Ecto neural progenitor cell (in vitro differentiated cells): ENCODE results near the gene POFUT2.

ENCODE experiments used
- DNase-seq: peaks from one replicate; pipeline ENCODE4 v3.0.0-alpha.2; 2018; ENCODE audit warnings: low spot score

The POFUT2 gene

DNA sequence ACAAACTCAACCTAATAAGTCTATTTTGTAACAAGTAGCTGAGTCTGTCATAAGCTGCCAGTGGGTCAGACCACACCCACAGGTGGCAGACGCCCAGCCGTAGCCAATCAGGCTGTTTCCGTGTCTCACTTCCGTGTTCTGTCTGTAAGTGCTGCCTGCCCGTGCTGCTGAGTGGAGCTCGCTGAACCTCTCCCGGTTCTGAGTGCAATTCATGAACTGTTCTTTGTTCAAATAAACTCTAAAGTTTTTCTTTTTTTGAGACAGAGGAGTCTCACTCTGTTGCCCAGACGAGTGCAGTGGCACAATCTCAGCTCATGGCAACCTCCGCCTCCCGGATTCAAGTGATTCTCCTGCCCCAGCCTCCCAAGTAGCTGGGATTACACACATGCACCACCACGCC is 25.1 kb downstream of the POFUT2 start:
- no peak for DNase-seq

DNA sequence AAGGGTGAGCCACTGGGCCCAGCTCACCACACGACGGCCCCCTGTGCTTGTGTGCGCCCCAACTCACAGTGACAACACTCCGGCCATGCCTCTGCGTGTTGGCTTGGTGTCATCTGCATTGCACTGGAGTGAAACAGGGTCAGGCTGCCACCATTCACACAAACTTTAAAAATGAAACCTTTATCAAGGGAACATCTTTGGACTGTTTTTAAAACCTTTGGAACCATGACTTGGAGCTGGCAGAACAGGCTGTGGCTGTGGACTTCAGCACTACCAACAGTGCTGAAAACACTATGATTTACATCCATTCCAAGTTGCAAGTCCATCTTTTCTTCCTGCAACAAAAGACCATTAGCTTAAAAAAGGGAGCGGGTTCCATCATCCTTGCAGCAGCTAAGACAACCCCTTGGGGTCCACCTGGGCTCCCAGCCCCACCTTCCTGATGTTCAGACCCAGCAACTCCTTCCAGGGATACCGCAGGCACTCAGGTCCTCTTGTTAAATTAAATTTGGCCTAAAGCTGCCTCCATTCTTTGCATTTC is 25.6 kb downstream of the POFUT2 start:
- peak; percentile 24 for DNase-seq

DNA sequence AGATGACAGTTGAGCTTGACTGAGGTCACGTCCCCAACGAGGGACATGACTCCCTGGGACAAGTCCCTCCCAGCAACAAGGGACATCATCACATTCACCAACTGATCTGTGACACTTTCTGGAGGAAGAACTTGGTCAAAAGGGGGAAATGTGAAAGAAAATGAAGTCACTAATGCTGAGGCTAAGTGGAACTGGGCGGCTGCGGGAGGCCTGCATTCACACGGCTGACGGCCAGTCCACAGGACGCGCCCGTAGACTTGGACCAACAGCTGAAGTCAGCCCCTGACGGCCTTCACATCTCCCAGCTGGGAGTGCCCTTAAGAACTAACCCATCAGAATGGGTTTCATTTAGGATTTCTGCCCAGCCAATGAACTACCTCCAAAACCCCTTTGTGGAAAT is 26.6 kb downstream of the POFUT2 start:
- no peak for DNase-seq

DNA sequence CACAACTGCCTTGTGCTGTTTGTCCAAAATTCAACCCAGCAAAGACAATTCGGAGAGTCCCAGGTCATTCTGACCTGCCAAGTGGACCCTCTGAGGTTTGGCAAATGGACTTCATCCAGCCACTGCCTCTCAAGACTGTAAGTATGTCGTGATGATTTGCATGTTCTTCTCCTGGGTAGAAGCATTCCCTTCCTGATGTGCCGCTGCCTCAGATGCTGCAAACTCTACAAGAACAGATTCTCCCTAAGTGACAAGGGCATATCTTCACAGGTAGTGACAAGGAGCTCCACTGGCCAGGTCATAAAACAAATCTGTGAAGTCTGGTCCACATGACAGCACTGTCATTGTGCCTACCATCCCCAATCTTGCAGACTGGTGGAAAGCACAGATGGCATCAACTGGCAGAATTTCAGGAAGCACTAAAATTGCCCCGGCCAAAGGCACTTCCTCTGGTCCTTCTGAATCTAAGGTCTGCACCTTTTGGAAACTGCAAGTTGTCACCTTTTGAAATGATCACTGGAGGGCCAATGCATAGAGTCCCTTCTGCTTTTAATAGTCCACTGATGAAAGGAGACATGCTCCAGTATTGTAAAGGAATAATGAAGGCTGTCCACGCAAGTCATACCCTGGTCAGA is 27.4 kb downstream of the POFUT2 start:
- DNase-seq: peak; percentile 34

DNA sequence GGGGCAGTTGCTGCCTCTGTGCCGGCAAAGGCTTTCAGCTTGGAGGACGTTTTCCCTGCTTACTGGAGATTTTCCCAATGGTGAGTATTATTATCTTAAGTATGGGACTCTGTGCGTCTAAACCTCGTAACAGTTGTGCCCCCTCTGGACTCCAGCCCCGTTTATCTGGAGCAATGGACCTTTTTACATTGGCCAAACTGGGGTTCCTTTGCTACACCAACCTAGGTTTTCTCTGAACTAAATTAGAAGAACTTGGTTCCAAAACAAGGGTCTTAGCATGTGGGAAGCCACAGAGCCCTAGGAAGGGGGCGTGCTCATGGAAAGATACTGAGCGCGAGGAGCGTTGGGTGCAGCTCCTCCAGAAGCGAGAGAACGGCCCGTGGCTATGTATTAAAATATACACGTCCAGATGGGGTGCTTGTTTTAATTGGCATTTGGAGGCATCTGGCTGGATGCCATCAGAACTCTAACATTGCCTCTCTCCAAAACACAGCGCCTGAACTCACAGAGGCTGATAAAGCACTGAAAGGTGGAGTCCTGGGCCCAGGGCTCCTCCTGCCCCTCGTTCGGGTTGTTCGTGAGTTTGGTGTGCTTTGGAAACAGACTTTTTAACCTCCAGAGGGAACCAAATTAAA is 28.4 kb downstream of the POFUT2 start:
- DNase-seq: peak; percentile 38

DNA sequence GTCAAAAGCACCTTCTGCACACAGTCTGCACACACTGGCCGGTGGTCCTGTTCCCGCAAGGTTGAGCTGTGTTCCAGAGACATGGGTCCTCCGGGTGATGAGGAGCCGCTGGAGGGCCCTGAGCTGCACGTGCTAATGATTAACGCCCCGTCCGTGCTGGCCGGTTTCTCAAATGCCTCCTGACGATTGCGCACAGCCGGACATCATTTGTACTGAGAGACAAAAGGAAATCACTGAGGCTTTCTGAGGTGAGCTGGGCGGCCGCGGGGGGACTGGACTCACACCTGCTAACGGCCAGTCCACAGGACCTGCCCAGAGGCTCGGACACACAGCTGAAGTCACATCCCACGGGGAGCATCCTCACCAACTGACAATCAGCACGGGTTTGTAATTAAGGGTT is 29.2 kb downstream of the POFUT2 start:
- peak; percentile 29 for DNase-seq

DNA sequence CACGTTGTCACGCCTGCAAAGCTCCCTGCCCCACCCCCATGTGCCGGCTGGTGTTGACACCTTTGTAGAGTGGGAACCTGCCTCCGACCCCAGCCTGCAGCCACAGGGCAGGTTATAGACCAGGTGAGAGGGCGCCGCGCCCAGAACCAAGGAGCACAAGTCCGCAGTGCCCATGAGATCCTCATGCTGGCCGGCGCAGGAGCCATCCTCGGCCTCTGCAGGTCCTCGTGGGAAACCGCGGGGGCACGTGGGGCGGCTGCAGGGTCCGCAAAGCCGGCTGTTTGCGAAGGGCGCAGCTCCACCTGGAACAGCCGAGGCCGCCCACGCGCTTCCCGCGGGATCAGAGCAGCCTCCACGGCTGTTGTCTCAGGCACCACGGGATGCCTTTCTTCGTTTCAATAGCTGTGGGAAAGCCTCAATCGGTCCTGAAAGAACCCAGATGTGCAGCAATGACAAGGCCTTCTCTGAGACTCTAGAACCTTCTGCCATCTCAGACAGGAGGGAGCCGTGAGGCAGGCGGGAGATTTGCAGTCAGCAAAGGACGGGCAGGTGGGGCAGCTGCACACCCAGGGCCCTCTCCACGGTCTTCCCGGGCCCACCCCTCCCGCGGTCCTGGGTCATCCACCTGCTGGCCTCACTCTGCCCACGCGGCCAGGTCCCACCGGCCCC is 29.9 kb downstream of the POFUT2 start:
- DNase-seq: peak; percentile 46

DNA sequence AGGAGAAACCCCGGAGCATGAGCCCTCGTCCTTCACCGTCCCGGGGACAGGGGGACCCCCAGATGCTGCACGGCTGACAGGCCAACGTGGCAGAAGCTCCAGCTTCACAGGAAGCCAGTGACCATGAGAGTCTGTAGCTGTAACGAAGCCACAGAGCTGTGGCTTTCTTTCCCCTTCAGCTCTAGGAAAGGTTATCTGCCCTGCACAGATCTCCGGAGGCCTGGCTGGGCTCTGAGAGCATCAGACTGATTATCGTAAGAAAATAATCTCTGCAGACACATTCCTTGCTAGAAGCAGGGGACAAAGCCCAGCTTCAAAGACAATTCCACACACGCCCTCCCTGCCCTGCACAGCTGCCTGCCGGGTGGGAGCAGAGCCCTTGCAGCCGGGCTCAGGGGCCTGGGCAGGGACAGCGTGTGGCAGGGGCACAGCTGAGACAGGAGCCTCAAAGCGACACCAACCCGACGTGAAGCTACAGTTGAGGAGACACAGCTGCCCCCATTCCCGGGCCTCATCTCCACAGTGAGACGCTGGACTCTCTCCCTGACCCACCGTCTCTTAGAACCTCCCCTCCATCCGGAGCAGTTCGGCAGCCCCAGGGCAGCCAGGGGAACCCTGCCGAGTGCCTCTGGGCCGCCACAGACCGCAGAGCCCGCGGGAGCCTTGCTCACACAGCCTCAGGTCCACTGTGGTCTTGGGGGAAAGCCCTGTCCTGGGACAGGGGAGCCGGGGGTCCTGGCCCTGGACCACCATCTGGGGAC is 30.6 kb downstream of the POFUT2 start:
- peak; percentile 54 for DNase-seq

DNA sequence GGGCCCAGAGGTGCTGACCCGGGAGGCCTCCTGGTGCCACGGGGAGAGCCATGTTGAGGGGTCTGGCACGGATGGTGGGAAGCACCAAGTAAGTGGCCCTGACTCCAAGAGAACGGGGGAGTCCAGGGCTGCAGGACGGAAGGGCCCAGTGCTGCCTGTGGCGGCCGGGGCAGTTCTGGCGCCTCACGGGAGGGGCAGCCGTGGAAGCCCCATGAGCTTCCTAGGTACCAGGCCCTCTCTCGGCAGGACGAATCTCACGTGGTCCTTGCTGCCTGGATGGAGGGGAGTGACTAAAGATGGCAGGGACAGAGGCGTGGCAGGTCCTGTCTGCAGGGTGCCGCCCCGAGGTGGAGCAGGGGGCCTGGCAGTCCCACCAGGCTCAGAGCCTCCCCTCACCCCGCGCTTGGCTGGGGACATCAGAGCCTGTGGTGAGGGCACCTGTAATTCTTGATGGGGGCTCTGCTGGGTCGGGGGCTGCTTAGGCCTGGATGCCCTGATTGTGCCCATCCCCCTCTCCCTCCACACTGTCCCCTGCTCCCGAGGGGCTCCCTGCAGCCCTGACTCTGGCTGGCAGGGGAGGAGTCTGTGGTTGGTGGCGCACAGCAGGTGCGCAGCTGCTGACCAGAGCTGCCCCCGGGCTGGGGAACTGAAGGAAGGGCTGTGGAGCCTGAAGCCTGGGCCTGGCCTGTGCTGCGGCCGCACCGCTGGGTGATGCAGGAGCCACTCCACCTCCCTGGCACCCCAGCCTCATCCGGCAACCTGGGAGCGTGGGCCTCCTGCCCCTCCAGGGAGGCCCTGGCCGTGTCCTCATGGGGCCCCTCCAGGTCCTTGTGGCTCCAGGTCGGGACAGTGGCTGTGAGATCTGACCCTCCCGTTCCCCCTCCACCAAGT is 31.4 kb downstream of the POFUT2 start:
- peak; percentile 52 for DNase-seq

DNA sequence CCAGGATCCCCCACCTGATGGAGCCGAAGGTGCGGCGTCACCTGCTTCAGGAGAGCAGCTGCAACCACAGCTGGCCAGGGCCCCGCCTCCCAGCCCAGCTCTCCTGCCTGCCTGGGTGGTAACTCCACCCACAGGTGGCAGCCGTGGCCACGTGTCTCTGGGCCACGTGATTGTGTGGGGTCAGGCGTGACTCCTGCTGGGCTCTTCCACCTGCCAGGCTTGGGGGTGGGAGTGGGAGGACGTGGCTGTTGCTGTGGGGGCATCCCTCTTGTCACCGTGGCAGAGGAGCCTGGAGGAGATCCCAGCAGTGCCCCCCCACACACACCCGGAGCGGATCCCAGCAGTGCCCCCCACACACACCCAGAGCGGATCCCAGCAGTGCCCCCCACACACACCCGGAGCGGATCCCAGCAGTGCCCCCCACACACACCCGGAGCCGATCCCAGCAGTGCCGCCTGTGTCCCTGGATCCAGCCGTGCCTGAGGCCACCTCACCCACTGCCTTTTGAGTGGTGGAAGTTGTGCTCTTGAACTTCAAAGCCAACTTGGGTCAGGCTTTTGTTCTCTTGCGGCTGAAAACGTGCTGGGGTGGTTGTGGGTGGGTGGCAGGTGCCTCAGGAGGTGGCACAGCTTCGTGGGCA is 32.2 kb downstream of the POFUT2 start:
- peak; percentile 45 for DNase-seq

DNA sequence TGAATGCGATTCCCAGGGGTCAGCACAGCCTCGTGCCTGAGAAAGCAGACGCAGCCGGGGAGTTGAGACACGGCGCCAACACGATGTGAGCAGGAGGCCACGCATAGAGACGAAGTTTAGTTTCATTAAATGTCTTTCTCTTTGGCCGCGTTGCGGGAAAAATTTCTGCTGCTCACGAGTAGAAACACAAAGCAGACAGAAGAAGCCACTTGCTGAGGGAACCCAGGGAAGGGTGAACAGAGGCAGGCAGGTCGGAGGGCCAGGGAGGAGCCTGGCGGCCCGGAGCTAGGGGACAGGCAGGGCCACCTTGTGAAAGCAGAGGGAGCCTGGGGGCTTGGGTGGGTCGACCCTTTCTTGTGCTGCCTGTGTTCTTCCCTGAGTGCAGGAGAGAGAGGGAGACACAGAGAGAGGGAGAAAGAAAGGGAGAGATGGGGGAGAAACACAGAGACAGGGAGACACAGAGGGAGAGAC is 33.2 kb downstream of the POFUT2 start:
- peak; percentile 38 for DNase-seq

DNA sequence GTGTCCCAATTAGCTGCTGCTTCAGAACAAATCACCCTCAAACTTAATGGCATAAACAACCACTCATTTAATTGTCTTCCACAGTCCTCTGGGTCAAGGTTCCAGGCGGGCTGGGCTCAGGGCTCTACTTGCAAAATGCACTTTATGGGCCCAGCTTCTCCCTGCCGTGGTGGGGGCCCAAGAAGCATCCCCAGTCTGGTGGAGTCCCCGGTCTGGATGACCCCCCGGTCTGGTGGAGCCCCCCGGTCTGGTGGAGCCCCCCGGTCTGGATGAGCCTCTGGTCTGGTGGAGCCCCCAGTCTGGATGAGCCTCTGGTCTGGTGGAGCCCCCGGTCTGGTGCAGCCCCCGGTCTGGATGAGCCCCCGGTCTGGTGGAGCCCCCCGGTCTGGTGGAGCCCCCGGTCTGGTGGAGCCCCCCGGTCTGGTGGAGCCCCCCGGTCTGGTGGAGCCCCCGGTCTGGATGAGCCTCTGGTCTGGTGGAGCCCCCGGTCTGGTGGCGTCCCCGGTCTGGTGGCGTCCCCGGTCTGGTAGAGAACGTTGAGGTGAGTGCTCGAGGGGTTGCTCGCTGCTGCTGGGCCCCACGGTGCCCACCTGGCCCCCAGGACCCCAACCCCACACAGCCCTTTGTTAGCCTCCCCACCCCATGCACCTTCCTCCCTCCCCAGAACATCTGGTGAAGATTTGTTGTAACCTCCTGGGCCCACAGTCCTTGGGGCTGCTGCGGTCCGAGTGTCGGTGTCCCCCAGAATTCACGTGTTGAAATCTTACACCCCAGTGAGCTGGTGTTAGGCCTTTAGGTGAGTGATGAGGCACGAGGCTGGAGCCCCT is 33.8 kb downstream of the POFUT2 start:
- peak; percentile 38 for DNase-seq

DNA sequence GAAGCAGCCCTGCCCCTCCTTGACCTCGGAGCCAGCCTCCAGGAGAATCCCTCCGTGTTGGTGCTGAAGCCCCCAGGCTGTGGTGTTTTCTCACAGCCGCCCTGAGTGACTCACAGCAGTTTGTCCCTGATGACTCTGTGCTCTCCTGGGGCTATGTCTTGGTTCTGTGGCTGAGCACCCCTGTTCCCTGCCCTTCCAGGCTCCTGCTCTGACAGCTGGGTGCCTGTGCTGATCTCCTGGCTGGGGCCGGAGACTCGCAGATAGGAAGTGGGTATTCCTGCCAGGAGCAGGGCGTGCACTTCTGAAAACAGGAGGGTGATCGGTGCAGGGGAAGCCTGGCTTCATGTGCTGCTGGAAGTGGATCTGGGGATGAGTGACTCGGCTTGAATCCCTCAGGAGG is 34.5 kb downstream of the POFUT2 start:
- DNase-seq: no peak

DNA sequence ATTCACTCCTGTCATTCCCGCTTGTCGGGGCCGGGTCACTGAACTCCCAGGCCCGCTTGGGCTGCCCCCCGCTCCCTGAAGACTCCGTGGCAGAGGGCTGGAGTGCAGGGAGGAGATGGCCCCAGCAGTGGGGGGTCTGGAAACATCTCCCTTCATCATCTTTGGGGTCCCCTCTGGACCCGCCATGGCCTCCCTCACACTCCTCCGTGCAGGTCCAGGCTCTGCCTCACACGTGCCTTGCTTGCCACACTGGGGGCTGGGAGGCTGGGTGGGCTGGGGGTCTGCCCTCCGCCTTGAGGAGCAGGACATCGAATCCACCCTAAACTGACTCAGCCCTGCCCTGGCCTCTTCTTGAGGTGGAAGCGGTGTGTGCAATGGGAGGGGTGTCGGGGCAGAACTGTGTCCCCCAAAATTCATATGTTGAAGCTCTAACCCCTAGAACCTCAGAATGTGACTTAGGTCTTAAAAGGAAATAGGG is 35.2 kb downstream of the POFUT2 start:
- no peak for DNase-seq

DNA sequence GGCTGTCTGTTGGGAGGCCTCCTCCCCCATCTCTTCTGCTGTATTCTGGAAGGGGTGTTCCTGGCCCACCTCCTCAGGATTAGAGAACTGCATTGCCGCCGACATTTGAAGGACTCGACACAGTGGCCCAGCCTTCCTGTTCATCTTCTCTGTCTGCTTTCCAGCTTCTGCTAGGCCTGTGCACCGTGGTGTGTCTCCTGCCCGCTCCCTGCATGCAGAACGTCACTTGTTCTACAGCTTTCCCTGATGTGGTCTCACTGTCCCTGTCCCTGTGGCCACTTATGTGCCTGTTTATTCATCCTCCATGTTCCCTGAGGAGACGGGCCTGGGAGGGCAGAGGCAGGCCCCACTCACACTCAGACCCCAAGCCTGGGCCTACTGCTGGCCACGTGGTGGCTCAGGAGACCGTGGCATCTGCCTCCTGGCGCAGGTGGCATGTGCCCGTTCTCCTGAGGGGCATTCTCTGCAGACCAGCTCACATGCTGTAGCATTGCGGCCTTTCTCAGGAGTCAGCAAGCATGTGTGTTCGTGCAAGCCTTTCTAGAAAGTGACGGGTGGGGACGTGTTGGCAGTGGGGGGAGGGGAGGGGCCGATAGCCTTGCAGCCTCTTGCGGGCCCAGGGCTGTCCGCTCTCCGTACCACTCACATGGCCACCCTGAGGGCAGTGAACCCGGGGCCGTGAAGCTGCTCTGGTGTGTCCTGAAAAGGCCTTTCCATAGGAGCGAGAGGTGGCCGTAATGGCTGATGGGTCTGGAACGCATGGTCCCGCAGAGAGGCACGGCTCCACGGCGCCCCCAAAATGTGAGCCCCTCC is 35.9 kb downstream of the POFUT2 start:
- DNase-seq: no peak

DNA sequence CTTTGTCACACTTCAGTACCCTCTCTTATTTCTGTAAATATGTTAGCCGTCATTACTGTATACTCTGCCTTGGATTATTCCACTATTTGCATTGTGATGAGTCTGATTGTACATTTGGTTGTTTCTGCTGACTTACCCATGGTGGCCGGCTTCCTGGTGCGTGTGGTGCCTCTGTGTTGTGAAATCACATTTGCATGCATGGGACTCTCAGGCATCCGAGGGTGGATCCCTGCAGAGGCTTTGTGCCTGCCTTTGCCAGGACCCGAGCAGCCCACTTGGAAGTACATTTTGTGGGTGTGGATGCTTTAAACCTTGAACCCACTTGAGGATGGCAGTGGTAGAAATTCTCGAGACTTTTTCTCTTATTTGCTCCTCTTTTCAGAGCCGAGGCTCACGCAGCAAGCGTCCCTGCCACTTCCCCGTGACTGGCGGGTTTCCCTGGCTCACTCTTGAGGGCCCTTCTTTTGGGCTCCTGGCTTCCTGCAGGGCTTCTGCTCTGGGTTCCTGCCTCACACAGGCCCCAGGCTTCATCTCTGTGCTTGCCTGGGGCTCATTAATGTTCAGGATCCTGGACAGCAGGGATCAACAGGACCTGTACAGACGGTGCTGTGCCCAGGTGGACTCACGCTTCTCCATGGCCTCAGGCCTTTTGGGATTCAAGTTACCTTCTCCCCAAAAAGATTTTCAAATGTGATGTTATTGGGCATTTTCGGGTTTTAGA is 36.6 kb downstream of the POFUT2 start:
- DNase-seq: no peak

DNA sequence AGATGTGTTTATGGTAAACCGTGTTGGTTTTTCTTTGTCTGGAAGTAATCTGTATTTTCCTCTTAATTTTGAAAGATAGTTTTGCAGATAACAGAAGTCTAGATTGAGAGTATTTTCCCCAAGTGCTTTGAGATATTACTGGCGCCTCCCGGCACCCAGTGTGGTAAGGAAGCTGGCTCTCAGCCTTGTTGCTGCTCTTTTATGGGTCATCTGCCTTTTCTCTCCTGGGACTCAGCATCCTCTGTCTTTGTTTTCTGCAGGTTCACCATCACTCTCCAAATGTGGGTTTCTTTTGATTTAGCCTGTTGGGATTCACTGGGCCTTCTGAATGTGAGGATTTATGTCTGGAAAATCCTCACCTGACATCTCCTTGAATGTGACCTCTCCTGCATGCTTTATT is 37.4 kb downstream of the POFUT2 start:
- DNase-seq: no peak

DNA sequence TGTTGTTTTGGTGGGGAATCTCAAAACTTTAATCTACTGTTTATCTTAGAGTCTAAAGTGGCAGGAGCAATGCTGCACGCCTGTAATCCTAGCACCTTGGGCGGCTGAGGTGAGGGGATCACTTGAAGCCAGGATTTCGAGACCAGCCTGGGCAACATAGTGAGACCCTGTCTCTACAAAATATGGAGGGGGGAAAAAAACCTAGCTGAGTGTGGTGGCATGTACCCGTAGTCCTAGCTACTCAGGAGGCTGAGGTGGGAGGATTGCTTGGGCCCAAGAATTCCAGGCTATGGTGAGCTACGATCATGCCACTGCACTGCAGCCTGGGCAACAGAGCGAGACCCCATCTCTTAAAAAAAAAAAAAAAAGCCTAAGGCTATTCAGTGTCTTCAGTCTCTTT is 38.1 kb downstream of the POFUT2 start:
- DNase-seq: no peak
